Measurements from ENCODE around the gene EMILIN3.

Gene EMILIN3, protein sequence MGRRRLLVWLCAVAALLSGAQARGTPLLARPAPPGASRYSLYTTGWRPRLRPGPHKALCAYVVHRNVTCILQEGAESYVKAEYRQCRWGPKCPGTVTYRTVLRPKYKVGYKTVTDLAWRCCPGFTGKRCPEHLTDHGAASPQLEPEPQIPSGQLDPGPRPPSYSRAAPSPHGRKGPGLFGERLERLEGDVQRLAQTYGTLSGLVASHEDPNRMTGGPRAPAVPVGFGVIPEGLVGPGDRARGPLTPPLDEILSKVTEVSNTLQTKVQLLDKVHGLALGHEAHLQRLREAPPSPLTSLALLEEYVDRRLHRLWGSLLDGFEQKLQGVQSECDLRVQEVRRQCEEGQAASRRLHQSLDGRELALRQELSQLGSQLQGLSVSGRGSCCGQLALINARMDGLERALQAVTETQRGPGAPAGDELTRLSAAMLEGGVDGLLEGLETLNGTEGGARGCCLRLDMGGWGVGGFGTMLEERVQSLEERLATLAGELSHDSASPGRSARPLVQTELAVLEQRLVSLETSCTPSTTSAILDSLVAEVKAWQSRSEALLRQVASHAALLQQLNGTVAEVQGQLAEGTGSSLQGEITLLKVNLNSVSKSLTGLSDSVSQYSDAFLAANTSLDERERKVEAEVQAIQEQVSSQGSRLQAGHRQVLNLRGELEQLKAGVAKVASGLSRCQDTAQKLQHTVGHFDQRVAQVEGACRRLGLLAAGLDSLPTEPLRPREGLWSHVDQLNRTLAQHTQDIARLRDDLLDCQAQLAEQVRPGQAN

DNA sequence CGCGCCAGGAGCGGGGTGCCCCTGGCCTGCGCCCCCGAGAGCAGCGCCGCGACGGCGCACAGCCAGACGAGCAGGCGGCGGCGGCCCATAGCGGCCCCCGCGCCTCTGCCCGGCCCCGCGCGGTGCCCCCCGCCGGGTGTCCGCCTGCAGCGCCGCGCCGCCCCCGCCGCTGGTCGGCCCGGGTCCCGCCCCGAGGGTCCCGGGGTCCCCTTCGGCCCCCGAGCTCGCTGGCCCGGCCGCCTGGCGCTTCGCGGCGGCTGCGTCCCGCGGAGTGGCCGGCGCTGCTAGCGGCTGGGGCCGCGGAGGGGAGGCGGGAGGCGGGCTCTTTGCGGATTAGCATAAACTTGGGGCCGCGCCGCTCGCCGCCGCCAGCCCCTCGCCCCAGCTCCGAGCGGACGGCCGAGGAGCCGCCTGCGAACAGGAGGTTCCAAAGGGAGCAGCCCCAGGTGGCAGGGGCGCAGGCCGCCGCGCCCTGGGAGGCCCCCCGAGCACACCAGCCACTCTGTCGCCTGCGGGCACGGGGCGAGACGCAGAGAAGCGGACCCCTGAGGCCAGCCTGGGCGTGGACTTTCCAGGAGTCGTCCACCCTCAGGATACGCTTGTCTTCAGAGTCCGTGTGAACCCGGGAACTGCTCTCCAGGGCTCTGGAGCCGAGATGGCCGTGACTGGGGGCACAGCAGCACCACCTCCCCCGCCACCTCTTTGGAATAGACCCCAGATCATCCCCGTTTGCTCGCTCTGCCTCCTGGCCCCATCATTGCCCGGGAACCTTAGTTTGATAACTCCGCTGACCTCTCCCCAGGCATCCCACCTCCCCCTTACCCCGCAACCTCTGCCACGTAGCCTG, at the start of gene EMILIN3:
Gene EMILIN3 (minus strand): TSS at position 273 of the 847 bp plus-strand sequence. CDS start 184 bp downstream, at position 89.
- FAIRE-seq (peak; percentile 68), DNase-seq (ENCODE audit: insufficient read length, low spot score) (no peak)

DNA sequence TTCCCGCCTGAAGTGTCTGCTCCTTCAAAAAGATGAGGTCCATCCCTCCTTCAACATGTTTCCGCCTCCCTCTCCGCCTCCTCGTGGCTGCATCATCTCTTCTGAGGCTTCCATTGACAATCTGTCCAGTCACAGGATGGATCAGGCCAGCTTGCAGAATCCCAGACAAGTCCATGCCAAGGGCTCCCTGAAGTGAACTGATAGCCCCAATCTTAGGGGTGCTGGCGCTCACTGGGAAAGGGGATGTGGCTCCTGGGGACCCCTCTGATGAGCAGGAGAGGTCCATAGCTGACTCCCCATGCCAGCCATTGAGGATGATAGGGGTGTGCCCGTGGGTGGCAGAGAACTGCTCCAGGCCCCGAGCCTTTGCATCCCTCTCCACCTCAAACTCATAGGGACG, 48.6 kb upstream of the EMILIN3 start:
- no peak for DNase-seq (ENCODE audit: insufficient read length, low spot score)
- FAIRE-seq, result no peak

DNA sequence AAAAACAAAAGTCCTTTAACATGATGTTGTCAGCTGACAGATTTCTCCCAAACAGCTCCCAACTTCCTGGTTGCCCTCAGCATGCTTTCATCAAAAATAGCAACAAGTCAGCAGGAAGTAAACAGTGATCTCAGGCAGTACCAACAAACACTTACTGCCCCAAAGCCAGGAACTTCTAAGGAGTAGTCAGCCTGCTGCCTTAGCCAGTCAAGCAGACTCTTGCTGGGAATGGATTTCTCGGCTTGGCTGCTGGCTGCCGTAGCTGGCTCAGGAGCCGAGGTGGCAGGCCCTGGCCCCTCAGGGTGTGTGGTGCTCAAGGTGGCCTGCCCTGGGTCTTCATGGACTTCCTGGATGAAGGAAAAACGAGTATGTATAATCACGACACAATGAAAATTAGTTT, 46.6 kb upstream of the EMILIN3 start:
- no peak for FAIRE-seq
- no peak for DNase-seq (ENCODE audit: insufficient read length, low spot score)

DNA sequence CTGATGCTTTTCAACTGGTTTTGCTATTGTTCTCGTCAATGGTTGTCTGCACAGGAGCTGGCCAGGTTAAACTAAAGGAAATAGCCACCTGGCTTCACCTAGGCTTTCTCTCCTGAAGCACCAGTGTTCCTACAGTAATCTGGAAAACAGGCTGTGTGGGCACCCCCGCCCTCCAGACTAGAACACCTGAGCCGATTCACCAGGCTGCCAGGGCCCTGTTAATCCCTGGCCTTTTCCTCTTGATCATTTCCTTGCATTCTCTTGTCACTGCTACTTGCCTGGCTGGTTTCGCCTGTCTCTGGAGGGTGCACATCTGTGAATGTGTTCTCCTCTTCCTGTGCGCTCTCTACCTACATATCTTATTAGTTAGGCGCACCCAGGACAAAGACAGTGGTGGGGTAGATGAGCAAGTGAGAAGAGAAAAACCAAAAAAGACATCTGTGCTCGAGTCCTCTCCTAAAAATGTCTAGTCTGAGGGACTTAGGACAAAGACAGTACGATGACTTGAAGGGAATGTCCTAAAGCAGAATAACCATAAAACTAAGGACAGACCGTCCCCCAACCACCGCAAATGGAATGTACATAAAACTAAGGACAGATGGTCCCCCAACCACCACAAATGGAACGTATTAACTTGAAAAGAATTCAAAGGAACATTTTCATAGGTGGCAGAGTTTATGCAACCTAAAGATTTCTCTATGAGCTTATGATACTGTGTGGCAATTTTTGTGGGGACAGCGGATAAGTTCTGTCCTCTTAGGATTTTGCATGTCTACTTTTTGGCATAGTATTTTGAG, 45.9 kb upstream of the EMILIN3 start:
- no peak for FAIRE-seq
- no peak for DNase-seq (ENCODE audit: insufficient read length, low spot score)

DNA sequence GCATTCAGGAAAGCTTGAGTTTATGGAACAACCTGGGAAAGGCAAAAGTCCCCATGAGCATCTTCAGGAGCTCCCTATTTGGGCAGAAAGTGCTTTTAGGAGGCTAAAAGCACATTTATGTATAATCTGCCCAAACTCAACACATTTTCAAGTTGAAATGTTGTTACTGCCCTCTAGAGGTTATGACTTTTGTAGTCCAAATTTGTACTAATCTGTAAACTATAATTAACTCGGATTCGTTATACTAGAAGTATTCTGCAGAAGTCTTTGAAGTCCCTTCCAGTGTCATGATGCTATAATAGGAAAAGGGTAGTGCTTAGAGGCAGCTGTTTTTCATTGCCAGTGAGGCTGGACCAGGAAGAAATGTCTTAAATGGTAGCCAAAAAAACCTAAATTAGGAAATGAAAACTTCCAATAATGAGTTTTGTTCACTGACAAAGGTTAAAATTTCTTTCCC, 44.8 kb upstream of the EMILIN3 start:
- no peak for DNase-seq (ENCODE audit: insufficient read length, low spot score)
- no peak for FAIRE-seq

DNA sequence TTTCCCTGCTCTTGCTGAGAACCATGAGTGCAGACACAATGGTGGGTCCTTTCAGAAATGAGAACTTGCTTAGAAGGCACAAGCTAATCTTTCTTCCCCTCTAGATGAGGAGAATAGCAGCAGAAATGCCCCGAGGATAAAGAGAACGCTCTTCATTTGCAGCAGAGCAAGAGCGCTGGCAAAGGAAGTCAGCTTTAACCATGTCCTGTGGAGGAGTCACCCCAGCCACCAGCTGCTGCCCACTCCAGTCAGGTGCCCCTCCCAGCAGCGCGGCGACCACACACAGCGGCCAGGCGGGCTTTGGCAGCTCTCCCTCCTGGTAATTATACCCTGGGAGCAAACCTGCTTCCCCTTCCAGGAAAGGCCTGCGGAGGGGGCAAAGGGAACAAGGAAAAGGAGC, 42.4 kb upstream of the EMILIN3 start:
- no peak for FAIRE-seq
- DNase-seq (ENCODE audit: insufficient read length, low spot score), result no peak

DNA sequence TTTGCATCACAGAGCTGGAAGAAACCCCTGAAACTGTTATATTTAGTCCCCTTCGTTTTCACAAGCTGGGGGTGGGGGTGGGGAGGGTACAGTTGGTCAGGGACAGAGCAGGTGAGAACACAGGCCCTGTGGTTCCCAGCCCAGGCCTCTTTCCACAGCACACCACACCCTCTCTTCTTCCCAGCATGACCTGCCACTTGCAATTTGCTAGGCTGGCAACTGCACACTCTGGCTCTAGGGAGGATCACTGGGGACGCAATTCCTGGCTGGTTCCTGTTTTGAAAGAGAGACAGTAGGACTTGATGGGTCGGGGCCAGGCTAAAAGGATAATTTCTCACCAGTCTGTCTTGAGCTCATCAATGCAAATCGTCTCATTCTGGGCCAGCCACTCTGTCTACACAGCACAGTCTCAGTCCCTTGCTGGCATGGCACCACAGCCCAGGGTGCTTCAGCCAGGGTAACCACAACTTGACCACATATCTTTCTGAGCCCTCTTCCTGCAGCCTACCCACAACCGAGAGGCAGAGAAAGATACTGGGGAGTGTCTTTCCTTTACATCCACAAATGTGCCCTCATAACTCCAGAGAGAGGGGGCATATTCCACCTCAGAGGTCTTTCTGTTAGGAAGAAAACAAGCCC, 41.7 kb upstream of the EMILIN3 start:
- no peak for FAIRE-seq
- DNase-seq (ENCODE audit: insufficient read length, low spot score), result no peak

DNA sequence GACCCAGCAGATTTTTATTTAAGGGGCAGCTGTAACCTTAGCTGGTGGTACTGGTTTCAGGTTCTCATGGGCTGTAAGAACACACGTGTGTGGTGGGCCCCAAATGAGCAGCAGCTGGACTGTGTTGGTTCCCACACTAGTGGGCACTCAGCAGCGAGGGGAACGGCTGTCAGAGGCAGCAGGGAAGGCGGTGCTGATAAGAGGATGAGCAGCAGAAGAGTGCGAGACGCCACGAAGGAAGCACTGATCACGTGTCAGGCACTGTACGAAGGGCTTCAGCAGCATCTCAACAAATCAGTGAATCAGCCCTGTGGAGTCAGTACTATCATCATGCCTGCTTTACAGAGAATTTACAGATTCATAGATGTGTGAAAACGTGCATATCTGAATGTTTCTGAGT, 41.0 kb upstream of the EMILIN3 start:
- FAIRE-seq, result no peak
- DNase-seq (ENCODE audit: insufficient read length, low spot score), result no peak

DNA sequence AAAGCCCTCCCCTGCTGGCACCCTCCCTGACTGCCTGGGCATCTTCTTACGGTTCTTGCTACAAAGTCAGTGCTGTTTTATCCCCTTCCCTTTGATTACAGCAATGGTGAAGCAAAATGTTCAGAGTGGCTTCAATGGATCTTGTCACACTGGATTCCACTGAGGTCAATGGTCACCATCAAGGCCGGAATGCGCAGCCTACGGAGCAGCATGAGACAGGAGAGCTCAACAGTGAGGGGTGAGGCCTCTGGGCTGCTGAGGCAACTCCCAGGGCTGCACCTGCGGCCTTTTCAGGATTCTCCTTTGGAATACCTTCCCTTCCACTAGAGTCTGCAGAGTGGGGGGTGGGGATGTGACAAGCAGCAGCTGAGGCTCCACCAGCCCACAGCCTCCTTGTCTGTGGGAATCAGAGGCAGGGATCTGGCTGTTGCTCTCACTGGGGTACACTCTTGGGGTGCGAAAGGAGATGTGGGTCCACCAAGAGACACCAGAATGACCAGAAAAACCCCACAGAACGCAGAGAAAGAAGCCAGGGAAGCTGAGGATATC, 40.4 kb upstream of the EMILIN3 start:
- no peak for DNase-seq (ENCODE audit: insufficient read length, low spot score)
- no peak for FAIRE-seq

DNA sequence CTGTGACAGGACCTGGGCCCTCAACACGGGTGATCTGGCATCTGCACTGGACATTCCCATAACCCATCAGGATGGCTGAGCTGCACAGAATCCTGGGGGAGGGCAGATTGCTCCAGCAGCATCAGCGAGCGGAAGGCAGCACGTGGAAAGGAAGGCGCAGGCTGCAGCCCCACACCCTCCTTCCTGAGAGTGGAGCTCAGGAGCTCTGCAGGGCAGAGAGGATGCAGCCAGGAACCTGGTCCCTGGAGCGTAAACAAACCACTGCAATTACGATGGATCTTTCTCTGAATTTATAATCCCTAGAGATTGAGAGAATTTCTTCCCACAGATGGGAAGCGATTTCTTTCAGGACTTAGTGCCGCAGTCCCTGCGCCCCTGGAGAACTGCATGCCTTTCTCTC, 39.7 kb upstream of the EMILIN3 start:
- DNase-seq (ENCODE audit: insufficient read length, low spot score), result no peak
- FAIRE-seq, result peak; percentile 26

DNA sequence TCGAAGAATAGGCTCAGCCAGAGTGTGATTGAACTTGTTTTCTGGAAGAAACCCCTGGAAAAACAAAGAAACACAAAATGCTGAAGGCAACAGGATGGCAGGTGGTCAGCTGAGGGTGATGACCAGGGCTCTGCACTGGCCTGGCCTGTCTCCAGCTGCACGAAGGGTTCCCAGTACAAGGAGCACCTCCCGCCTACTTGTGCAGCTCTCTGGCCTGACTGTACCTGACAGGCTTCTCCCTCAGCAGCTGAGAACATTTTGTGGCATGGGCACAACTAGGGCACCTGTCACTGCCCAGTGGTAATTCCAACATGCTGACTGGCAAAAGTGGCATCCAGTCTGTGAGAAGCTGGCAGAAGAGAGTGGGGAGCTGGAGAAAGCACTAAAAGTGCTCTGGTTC, 38.8 kb upstream of the EMILIN3 start:
- FAIRE-seq, result peak; percentile 58

DNA sequence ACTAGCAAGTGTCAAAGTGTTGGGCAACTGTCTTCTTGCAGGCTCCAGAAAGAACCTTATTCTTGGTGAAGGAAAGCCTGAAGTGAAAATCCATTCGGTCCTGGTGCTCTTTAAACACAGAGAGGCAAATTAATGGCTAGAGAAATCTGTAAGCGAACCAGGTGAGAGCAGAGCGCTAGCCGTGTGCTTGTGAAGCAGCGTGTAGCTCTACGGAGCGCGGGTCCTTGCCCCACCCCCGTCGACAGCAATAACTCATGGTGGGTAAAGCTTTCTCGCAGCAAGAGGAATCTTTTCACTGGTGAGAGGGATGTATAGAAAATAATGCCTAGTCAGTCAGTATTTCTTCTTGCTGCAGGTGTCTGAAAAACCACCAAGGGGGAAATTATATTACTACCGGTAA, 37.0 kb upstream of the EMILIN3 start:
- no peak for FAIRE-seq
- no peak for DNase-seq (ENCODE audit: insufficient read length, low spot score)

More for the DNA sequence above, 38.8 kb upstream of the EMILIN3 start:
- no peak for DNase-seq (ENCODE audit: insufficient read length, low spot score)

DNA sequence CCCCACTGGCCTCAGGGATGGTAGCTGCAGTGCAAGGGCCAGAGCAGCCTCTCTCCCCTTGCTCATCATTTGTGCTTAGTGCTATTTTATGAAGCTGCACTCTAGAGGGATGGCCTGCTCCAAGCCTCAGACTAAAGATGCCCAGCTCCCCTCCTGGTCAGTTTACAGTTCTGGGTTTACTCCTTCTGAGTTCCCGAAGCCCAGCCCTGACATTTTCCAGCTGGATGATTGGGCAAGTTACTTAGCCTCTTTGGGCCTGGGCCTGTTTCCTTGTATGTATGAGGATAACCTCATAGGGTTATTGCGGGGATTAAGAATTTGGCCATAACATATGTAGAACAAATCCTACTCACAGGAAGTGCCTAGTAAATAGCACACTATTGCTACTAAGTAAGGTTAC, 31.8 kb upstream of the EMILIN3 start:
- DNase-seq (ENCODE audit: insufficient read length, low spot score) (no peak), FAIRE-seq (no peak)

DNA sequence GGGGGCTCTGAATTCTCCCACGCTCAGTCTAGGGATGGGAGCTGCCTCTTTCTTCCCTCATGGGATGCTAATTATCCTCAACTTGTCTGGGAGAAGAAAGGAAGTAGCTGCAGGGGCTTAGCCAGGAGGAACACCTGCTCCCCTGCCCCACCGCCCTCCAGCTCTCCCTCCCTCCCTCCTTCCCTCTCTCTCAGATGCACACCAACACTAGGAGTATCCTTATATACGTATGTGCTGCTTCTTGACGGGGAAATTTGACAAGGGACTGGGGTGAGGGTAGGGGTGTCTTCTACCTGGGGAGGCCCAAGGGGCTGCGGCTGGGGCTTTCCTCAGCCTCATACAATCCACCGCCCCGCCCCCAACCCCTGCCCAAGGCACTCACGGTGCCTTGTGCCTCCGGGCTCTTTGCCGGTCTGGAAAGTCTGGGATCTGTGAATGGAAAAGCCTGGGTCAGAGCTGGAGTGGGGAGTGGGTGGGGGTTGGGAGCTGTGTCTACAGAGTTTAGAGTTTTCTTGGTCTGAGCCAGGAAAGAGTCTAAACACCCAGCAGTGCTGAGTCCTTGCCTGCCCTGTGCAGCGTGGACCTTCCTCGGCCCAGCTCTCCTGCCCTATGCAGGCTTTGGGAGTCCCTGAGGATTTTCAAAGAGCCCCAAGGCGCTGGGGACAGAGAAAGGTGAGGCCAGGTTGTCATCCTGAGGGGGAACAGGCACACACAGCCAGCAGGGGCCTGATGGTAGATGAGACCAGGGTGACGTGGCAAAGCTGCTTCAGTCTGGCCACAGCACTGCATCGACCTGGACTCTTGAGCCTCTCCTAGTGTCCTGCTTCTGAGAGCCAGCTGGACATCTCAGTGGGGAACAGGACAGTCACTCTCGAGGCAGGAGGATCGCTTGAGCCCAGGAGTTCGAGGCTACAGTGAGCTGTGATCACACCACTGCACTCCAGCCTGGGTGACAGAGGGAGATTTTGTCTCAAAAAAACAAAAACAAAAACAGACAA, 29.3 kb upstream of the EMILIN3 start:
- no peak for FAIRE-seq
- DNase-seq (ENCODE audit: insufficient read length, low spot score), result no peak

DNA sequence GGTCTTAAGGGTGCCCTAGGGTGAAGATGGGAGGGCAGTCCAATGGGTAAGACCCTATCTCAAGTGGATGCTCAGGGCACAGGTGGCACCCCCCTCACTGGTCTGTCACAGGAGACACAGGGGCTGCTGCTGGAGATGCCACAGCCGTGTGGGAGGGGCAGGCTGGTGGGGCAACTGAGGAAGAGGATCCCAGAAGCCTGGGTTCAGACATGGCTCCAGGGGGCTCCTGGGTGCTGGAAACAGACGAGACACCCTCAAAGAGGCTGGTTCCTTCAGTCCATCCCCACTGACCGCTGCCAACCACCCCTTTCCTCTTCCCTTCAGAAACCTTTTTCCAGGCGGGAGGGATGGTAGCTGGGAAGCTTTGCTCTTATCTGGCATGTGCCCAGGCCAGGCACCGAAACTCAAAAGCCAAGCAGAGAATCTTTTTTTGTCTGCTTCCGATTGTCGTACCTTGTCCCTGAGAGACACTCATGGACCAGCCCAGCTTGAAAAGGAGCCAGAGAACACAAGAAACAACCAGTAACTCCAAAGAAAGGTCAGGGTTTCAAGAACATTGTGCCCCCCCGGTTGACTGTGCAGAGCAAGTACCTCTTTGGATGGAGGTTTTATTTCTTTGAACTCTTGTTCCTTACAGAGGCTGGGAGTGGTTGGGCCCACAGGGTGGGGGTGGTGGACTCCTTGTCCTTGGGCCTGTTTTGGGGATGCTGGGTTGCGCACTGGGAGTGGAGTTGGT, 28.5 kb upstream of the EMILIN3 start:
- no peak for FAIRE-seq
- DNase-seq (ENCODE audit: insufficient read length, low spot score), result no peak

DNA sequence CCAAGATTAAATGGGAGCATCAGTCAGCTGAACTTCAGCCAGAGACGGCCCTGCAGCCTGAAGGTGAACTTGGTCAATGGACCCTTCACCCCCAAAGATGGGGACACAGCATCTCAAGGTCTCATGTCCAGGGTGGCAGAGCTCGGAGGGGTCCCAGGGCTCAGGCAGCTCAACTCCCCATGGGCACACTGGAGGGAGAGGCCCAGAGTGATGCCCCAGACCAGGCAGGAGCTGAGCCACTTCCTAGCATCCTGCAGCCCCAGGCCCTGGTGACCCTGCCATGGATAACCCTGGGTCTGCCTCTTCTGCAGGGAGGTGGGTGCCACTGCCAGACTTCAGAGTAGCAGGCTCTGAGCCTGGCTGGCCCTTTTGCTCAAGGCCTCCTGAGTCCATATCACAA, 27.5 kb upstream of the EMILIN3 start:
- DNase-seq (ENCODE audit: insufficient read length, low spot score) (no peak), FAIRE-seq (no peak)

DNA sequence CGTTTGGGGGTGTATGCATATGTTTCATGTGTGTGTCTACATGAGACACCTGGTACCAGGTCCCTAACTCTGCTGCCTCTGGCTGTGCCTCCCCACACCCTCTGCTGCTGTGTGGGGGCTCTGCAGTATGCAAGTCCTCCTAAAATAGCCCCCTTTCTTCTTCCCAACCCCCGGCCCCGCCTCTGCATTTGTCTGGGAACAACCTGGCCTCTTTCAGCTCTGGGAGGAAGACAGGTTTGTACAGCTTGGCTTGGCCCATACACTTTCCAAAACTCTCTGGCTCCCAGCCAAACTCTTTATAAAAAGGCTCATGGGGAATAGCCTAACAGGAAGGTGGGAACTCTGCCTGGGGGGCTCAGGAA, 27.1 kb upstream of the EMILIN3 start:
- FAIRE-seq, result no peak
- no peak for DNase-seq (ENCODE audit: insufficient read length, low spot score)
